Neuronal stem cell (in vitro differentiated cells): Measurements from ENCODE around the gene KLHL6.
"Not testable (repeated sequence)": the region's sequence is repeated elsewhere in the genome, so short reads cannot be mapped to it uniquely, and the experiment has no call there.

Experiments
- DNase-seq: peaks from one replicate; pipeline ENCODE4 v3.0.0-alpha.2; 2013; ENCODE audit warnings: low spot score
- H2AFZ ChIP-seq: one replicate; pipeline ENCODE4 v1.6.1; 2013; ENCODE audit warnings: mild to moderate bottlenecking, low read length, inconsistent platforms
- H2AK5ac ChIP-seq: 2 replicates; pipeline ENCODE4 v1.6.1; 2013; ENCODE audit warnings: low read depth, mild to moderate bottlenecking, inconsistent platforms, low read length, moderate library complexity, mixed read lengths
- H2BK120ac ChIP-seq: 2 replicates; pipeline ENCODE4 v1.6.1; 2013; ENCODE audit warnings: low read depth, mild to moderate bottlenecking, inconsistent platforms, low read length, moderate library complexity, mixed read lengths
- H2BK12ac ChIP-seq: one replicate; pipeline ENCODE4 v1.6.1; 2013; ENCODE audit warnings: low read length, inconsistent platforms
- H2BK15ac ChIP-seq: 2 replicates; pipeline ENCODE4 v1.6.1; 2013; ENCODE audit warnings: mild to moderate bottlenecking, low read length, inconsistent platforms, mixed read lengths
- H2BK5ac ChIP-seq: one replicate; pipeline ENCODE4 v1.6.1; 2013; ENCODE audit warnings: inconsistent platforms, mild to moderate bottlenecking, low read length, moderate library complexity
- H3K14ac ChIP-seq: one replicate; pipeline ENCODE4 v1.6.1; 2013; ENCODE audit warnings: low read length, inconsistent platforms
- H3K18ac ChIP-seq: 2 replicates; pipeline ENCODE4 v1.6.1; 2013; ENCODE audit warnings: low read length, inconsistent platforms
- H3K23ac ChIP-seq: 2 replicates; pipeline ENCODE4 v1.6.1; 2013; ENCODE audit warnings: low read depth, mild to moderate bottlenecking, mixed read lengths, low read length, inconsistent platforms; ENCODE audit not compliant: poor library complexity
- H3K27ac ChIP-seq: replicated peaks from 3 replicates; pipeline ENCODE4 v1.5.1; 2013; ENCODE audit warnings: low read length, inconsistent platforms
- H3K27me3 ChIP-seq, 3 experiments: 2 replicates each; pipeline ENCODE4 v1.6.1; 2013; ENCODE audit warnings: low read length in 3 of 3, mild to moderate bottlenecking in 2 of 3, inconsistent platforms in 1 of 3, low read depth in 1 of 3, mixed read lengths in 1 of 3, moderate library complexity in 1 of 3; ENCODE audit not compliant: control insufficient read depth in 3 of 3, insufficient read depth in 3 of 3
- H3K36me3 ChIP-seq, 2 donors: replicated peaks in 1 of 2; 2 replicates each; pipeline ENCODE4 v1.6.1; 2013; ENCODE audit warnings: low read length in 2 of 2; ENCODE audit not compliant: control insufficient read depth in 2 of 2, insufficient read depth in 2 of 2
- H3K4ac ChIP-seq: 2 replicates; pipeline ENCODE4 v1.6.1; 2013; ENCODE audit warnings: inconsistent platforms, mild to moderate bottlenecking, low read length, moderate library complexity
- H3K4me1 ChIP-seq, 2 donors: 1 replicate in 1 of 2; 2 replicates in 1 of 2; pipeline ENCODE4 v1.6.1; 2013; ENCODE audit warnings: low read length in 2 of 2, low read depth in 1 of 2; ENCODE audit not compliant: control insufficient read depth in 2 of 2, insufficient read depth in 1 of 2
- H3K4me2 ChIP-seq: one replicate; pipeline ENCODE4 v1.6.1; 2013; ENCODE audit warnings: mild to moderate bottlenecking, low read length, inconsistent platforms; ENCODE audit not compliant: insufficient read depth, poor library complexity, severe bottlenecking
- H3K4me3 ChIP-seq, 2 donors: 2 replicates each; pipeline ENCODE4 v1.5.1; 2013; ENCODE audit warnings: low read length in 2 of 2, mild to moderate bottlenecking in 2 of 2, inconsistent platforms in 1 of 2, moderate library complexity in 1 of 2
- H3K79me1 ChIP-seq: one replicate; pipeline ENCODE4 v1.6.1; 2013; ENCODE audit warnings: low read depth, mild to moderate bottlenecking, inconsistent platforms, low read length, moderate library complexity
- H3K9ac ChIP-seq: one replicate; pipeline ENCODE4 v1.6.1; 2013; ENCODE audit warnings: mild to moderate bottlenecking, low read depth, low read length, inconsistent platforms; ENCODE audit not compliant: poor library complexity
- H3K9me3 ChIP-seq, 2 donors: replicated peaks in 1 of 2; 2 replicates each; pipeline versions ENCODE3 to v1.6.1; 2013; ENCODE audit warnings: low read length in 2 of 2, mild to moderate bottlenecking in 2 of 2, inconsistent platforms in 1 of 2, low read depth in 1 of 2, mixed read lengths in 1 of 2, moderate library complexity in 1 of 2; ENCODE audit not compliant: control insufficient read depth in 2 of 2, insufficient read depth in 1 of 2
- H4K8ac ChIP-seq: one replicate; pipeline ENCODE4 v1.6.1; 2013; ENCODE audit warnings: low read depth, mild to moderate bottlenecking, inconsistent platforms, low read length, moderate library complexity
- H4K91ac ChIP-seq: one replicate; pipeline ENCODE4 v1.6.1; 2013; ENCODE audit warnings: low read length, low read depth, mild to moderate bottlenecking, inconsistent platforms; ENCODE audit not compliant: poor library complexity
- WGBS, 2 donors: extraction: QIAGEN DNeasy Blood & Tissue Kit; methylation state at CpG; one replicate each; pipeline ENCODE4 v1.1.7; 2013; ENCODE audit warnings: missing lambda C conversion rate in 2 of 2, mixed read lengths in 1 of 2; ENCODE audit not compliant: insufficient read length in 2 of 2, insufficient replicate concordance in 1 of 2; ENCODE audit errors: extremely low coverage in 2 of 2; 5-methylcytosine and 5-hydroxymethylcytosine counted together

The KLHL6 gene

DNA sequence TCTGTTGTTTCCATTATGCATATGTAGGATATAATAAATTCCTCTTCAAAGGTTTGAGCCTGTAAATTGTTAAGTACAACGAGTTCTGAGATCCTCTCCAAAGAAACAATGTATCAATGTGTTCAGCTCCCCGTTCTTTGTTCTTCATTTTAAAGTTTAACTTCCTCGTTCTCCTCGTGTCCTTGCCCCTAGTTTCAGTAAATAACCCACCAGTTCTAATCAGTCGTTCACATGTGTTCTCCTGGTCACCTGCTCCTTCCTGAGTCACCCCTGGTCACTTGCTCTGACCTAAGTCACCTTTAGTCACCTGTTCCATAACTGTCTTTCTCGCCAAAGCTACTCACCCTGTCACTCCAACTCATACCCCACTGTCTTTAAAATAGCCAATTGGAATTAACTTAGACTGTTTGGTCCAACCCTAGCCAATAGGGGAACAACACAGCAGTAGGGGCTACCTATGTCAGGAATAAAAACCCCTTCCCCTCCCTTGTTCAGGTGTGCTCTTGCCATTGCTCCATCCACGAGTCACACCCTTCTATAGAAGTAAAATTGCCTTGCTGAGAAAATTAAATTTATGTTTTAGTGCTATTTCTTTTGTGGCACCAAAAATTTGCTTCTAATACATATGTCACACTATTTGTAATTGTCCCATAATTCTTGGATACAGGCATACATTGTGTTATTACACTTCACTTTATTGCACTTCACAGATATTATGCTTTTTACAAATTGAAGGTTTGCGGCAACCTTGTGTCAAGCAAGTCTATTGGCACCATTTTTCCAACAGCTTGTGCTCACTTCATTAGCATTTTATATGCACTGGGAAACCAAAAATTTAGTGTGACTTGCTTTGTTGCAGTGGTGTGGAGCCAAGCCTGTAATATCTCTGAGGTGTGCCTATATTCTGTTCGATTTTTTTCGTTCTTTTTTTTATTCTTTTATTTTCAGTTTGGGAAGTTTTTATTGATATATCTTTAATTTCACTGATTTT is 111.8 kb downstream of the KLHL6 start:
- Histone ChIP-seq H3K23ac (no peak overlapping the region), H3K4me3 (no peak overlapping the region), H3K27me3 (peaks cover 0 to 8% (median 0%) of the 10 kb centered on the region in 3 experiments), H2BK120ac (no peak overlapping the region), H3K79me1 (peaks cover 4% of the 10 kb centered on the region), H2AK5ac (no peak overlapping the region), H3K18ac (no peak overlapping the region), H4K91ac (no peak overlapping the region), H3K14ac (no peak overlapping the region), H3K27ac (no peak overlapping the region), H2BK5ac (no peak overlapping the region), H2AFZ (no peak overlapping the region), H3K36me3 (no peaks in the 10 kb centered on the region), H2BK12ac (no peak overlapping the region), H3K4ac (no peak overlapping the region), H3K9me3 (peaks cover 0 to 8% of the 10 kb centered on the region in 2 donors), H4K8ac (no peak overlapping the region), H3K4me2 (no peak overlapping the region), H3K4me1 (peaks cover 0 to under 1% of the 10 kb centered on the region in 2 donors), H3K9ac (no peak overlapping the region), H2BK15ac (no peak overlapping the region)
- WGBS, 2 donors = no CpG with 5 or more reads among the region's 10 CpGs
- DNase-seq = no peak

DNA sequence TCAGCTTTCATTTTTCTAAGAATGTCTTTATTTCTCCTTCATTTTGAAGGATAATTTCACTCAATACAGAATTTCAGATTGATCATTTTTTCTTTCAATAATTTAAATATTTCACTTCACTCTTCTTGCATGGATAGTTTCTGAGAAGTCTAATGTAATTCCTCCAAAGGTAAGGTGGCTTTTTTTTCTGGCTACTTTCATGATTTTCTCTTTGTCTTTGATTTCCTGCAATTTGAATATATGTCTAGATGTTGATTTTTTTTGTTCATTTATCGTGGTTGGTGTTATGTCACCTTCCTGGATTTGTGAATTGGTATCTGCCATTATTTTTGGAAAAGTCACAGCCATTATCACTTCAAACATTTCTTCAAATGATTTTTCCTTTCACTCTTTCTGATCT is 112.5 kb downstream of the KLHL6 start:
- Histone ChIP-seq H2BK120ac (no peak overlapping the region), H3K27ac (no peak overlapping the region), H2BK5ac (no peak overlapping the region), H3K23ac (no peak overlapping the region), H3K27me3 (peaks cover 0 to 12% (median 0%) of the 10 kb centered on the region in 3 experiments), H3K36me3 (no peaks in the 10 kb centered on the region), H3K79me1 (peaks cover 4% of the 10 kb centered on the region), H3K9ac (no peak overlapping the region), H3K4me2 (no peak overlapping the region), H2AK5ac (no peak overlapping the region), H4K8ac (no peak overlapping the region), H3K4me3 (no peak overlapping the region), H4K91ac (no peak overlapping the region), H3K4ac (no peak overlapping the region), H3K18ac (no peak overlapping the region), H2AFZ (no peak overlapping the region), H2BK12ac (no peak overlapping the region), H3K14ac (no peak overlapping the region), H3K4me1 (no peaks in the 10 kb centered on the region), H3K9me3 (peaks cover 0 to 8% of the 10 kb centered on the region in 2 donors), H2BK15ac (no peak overlapping the region)
- DNase-seq = no peak
- no CpG with 5 or more reads among the region's 1 CpG for WGBS, 2 donors

DNA sequence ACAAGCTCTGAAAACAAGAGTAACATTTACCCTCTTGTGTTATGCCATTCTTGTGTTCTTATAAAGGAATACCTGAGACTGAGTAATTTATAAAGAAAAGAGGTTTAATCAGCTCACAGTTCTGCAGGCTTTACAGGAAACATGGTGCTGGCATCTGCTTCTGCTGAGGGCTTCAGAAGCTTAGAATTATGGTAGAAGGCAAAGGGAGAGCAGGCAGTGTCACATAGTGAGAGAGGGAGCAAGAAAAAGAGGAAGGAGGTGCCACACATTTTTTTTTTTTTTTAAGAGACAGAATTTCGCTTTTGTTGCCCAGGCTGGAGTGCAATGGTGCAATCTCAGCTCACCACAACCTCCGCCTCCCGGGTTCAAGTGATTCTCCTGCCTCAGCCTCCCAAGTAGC is 115.0 kb downstream of the KLHL6 start:
- H3K18ac ChIP-seq, H3K4ac ChIP-seq, H3K27ac ChIP-seq, H3K4me2 ChIP-seq, H3K4me1 ChIP-seq, H2BK15ac ChIP-seq, H3K79me1 ChIP-seq, H3K36me3 ChIP-seq, H2BK12ac ChIP-seq, H4K8ac ChIP-seq, DNase-seq, H2AK5ac ChIP-seq, H2AFZ ChIP-seq, H3K9ac ChIP-seq, H4K91ac ChIP-seq, H2BK5ac ChIP-seq, H3K9me3 ChIP-seq, H3K14ac ChIP-seq, H3K23ac ChIP-seq, H2BK120ac ChIP-seq, H3K4me3 ChIP-seq: not testable (repeated sequence)
- H3K27me3 ChIP-seq = peaks cover 0 to 37% (median 0%) of the 10 kb centered on the region in 3 experiments
- no CpG with 5 or more reads among the region's 3 CpGs for WGBS, 2 donors

DNA sequence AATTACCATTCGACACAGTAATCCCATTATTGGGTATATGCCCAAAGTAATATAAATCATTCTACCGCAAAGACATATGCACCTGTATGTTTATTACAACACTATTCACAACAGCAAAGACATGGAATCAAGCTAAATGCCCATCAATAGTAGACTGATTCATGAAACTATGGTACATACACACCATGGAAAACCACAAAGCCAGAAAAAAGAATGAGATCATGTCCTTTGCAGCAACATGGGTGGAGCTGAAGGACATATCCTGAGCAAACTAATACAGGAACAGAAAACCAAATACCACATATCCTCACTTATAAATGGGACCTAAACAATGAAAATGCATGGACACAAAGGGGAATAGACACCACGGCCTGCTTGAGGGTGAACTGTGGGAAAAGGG is 116.0 kb downstream of the KLHL6 start:
- H2BK12ac ChIP-seq = no peak overlapping the region
- no peak overlapping the region for H3K27ac ChIP-seq
- H3K36me3 ChIP-seq = no peaks in the 10 kb centered on the region
- H2AFZ ChIP-seq = no peak overlapping the region
- peaks cover 0 to 8% of the 10 kb centered on the region in 2 donors for H3K9me3 ChIP-seq
- H3K79me1 ChIP-seq = no peaks in the 10 kb centered on the region
- no peak overlapping the region for H2AK5ac ChIP-seq
- peaks cover 0 to 46% (median 0%) of the 10 kb centered on the region in 3 experiments for H3K27me3 ChIP-seq
- no CpG with 5 or more reads among the region's 3 CpGs for WGBS, 2 donors
- no peak for DNase-seq
- no peak overlapping the region for H4K8ac ChIP-seq
- H3K23ac ChIP-seq = no peak overlapping the region
- no peak overlapping the region for H3K14ac ChIP-seq
- no peak overlapping the region for H3K4ac ChIP-seq
- H2BK5ac ChIP-seq = no peak overlapping the region
- H2BK15ac ChIP-seq = no peak overlapping the region
- no peak overlapping the region for H3K18ac ChIP-seq
- no peak overlapping the region for H3K4me2 ChIP-seq
- no peak overlapping the region for H3K9ac ChIP-seq
- H2BK120ac ChIP-seq = no peak overlapping the region
- peaks cover 0 to 10% of the 10 kb centered on the region in 2 donors for H3K4me1 ChIP-seq
- no peak overlapping the region for H3K4me3 ChIP-seq
- no peak overlapping the region for H4K91ac ChIP-seq
